Heart right ventricle (tissue), 16 donors: ENCODE measurements around the gene GNRHR. TPM values are rescaled to one million over a fixed set of nuclear protein-coding genes. Genes with fewer than 3 reads are reported as not detected.

Experiments
- ATAC-seq, 8 donors: fragments of 200-7000 bp; cut with Tn5 transposase; one replicate each; pipeline ENCODE4 v1.9.1; 2020; ENCODE audit warnings: mild to moderate bottlenecking in 8 of 8, moderate library complexity in 8 of 8, moderate number of reproducible peaks in 1 of 8
- DNase-seq, 2 donors: peaks; one replicate each; pipeline ENCODE4 v3.0.0-alpha.2; 2020
- H3K27ac ChIP-seq, 10 donors: fragments of 200-600 bp; sonication (generic) in 2 of 10; one replicate each; pipeline versions ENCODE4 v1.5.0 to v1.8.0; 2020 to 2022; ENCODE audit warnings: mild to moderate bottlenecking in 3 of 10
- H3K27me3 ChIP-seq, 7 donors: fragments of 200-600 bp; one replicate each; pipeline ENCODE4 v1.8.0; 2021 to 2022; ENCODE audit warnings: mild to moderate bottlenecking in 2 of 7
- H3K36me3 ChIP-seq, 9 donors: fragments of 200-600 bp; sonication (generic) in 1 of 9; one replicate each; pipeline versions ENCODE4 v1.5.0 to v1.8.0; 2020 to 2022; ENCODE audit warnings: mild to moderate bottlenecking in 2 of 9
- H3K4me1 ChIP-seq, 9 donors: fragments of 200-600 bp; sonication (generic) in 1 of 9; one replicate each; pipeline versions ENCODE4 v1.5.0 to v1.8.0; 2020 to 2022; ENCODE audit warnings: mild to moderate bottlenecking in 4 of 9
- H3K4me3 ChIP-seq, 10 donors: fragments of 200-600 bp; sonication (generic) in 2 of 10; one replicate each; pipeline versions ENCODE4 v1.5.0 to v1.8.0; 2020 to 2022; ENCODE audit warnings: mild to moderate bottlenecking in 7 of 10, moderate library complexity in 2 of 10
- H3K9me3 ChIP-seq, 11 donors: fragments of 200-600 bp in 10 of 11; sonication (generic) in 2 of 11; one replicate each; pipeline versions ENCODE4 v1.5.0 to v1.8.0; 2013 to 2022; ENCODE audit warnings: mild to moderate bottlenecking in 2 of 11, control low read depth in 1 of 11, moderate library complexity in 1 of 11
- WGBS, 2 donors: extraction: QIAGEN DNeasy Blood & Tissue Kit; methylation state at CpG; one replicate each; pipeline ENCODE4 v1.1.7; 2013; ENCODE audit warnings: inconsistent platforms in 1 of 2; 5-methylcytosine and 5-hydroxymethylcytosine counted together
- intact Hi-C, 10 donors: fragments of 100-400 bp; cut with DNase I; formaldehyde crosslinking; loops; one replicate each; pipeline versions ENCODE4 v1.11.1 to v1.14.2; 2022
- polyA plus RNA-seq, 2 donors: library from polyadenylated mRNA; stranded (reverse); fragments of 200-250 nt; gene quantifications; one replicate each; pipeline ENCODE4 v1.2.3, GENCODE V29; 2013
- total RNA-seq, 10 donors: library from RNA; stranded (reverse); fragmentation: NEBNext Ultra II Directional in 3 of 10; extraction: Animal tissue kit (Norgen Biotek cat#: 25700) in 3 of 10; gene quantifications; one replicate each; pipeline versions ENCODE4 v1.2.1 to v1.2.4, GENCODE V29; 2021 to 2023
- TF ChIP-seq, protein P1 (sequence below), 9 donors: fragments of 200-600 bp; sonication (generic) in 2 of 9; IDR thresholded peaks; one replicate each; pipeline versions ENCODE4 v1.5.0 to v1.8.0; 2021 to 2022; ENCODE audit warnings: antibody characterized with exemption in 9 of 9, mild to moderate bottlenecking in 5 of 9, moderate library complexity in 1 of 9
- donor health status: Arrhythmogenic right ventricular cardiomyopathy.
- donor health status: ischemic (EF 13 %, LVEDD 7.1; RV severe dilation, severe dysfunction).
- donor health status: healthy with polysubstance abuse.
- donor health status: DM: no; HTN: yes; CAD: no.
- donor health status: DM: no; HTN: no; CAD: no.
- donor health status: ischemic (EF 25% LVEDD 6.9; RV normal size, moderate dysfunction).
- donor health status: ischemic (EF 25% LVEDD 5.7; RV mildly dilated, moderate dysfunction).
- donor health status: healthy.
- donor health status: DM: yes; HTN: yes; CAD: no.
- donor health status: Ischemic cardiomyopathy.
- donor health status: ischemic (EF 35%, LVEDD 5.7; RV mildly dilated, moderate dysfunction).
- donor health status: nonischemic (EF 11% LVEDD 7.7; RV severe dilation, severe dysfunction).
- donor health status: DM: yes; HTN: yes; CAD: no.
- donor health status: PGD.
- donor health status: ischemic (EF 29% LVEDD 5.4; RV normal size, mild dysfunction).
- donor health status: nonischemic (EF 23%, LVEDD 6.1; RV moderate dilation, normal function).

GNRHR gene
- total and polyA plus RNA-seq, 12 donors, result not detected

DNA sequence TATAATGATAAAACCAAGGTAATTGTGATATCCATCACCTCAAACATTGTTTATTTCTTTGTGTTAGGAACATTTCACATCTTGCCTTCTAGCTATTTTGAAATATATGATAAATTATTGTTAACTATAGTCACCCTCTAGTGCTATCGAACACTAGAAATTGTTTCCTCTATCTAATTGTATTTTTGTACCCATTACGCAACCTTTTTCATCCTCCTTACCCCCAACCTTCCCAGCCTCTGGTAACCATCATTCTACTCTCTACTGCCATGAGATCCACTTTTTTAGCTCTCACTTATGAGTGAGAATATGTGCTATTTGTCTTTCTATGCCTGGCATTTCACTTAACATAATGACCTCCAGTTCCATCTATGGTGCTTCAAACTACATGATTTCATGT is 49.3 kb downstream of the GNRHR start:
- Histone ChIP-seq H3K27ac (no peak overlapping the region), H3K4me3 (no peak overlapping the region), H3K9me3 (peaks cover 0 to 9% (median 0%) of the 10 kb centered on the region in 11 donors), H3K36me3 (peaks cover 0 to 4% (median 0%) of the 10 kb centered on the region in 9 donors), H3K27me3 (no peaks in the 10 kb centered on the region), H3K4me1 (peaks cover 0 to 16% (median 14%) of the 10 kb centered on the region in 9 donors)
- TF ChIP-seq, protein P1, sequence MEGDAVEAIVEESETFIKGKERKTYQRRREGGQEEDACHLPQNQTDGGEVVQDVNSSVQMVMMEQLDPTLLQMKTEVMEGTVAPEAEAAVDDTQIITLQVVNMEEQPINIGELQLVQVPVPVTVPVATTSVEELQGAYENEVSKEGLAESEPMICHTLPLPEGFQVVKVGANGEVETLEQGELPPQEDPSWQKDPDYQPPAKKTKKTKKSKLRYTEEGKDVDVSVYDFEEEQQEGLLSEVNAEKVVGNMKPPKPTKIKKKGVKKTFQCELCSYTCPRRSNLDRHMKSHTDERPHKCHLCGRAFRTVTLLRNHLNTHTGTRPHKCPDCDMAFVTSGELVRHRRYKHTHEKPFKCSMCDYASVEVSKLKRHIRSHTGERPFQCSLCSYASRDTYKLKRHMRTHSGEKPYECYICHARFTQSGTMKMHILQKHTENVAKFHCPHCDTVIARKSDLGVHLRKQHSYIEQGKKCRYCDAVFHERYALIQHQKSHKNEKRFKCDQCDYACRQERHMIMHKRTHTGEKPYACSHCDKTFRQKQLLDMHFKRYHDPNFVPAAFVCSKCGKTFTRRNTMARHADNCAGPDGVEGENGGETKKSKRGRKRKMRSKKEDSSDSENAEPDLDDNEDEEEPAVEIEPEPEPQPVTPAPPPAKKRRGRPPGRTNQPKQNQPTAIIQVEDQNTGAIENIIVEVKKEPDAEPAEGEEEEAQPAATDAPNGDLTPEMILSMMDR (IDR thresholded peaks at IDR 0.05), result no peak
- no peak for ATAC-seq
- intact Hi-C loops, result loop anchor here in 3 of 10 donors (5.0 kb wide), 1 partner anchor 158 kb away; the partner anchor contains the start of gene CENPC (in 3 of the 3)
- DNase-seq, result no peak
- WGBS, 2 donors, result 95 to 99% methylated on average over 2 of the region's 2 CpGs

GRCh38 chr4:67702166-67702565 is 52.0 kb downstream of the GNRHR start:
- DNase-seq, result no peak
- ATAC-seq, result no peak
- Histone ChIP-seq H3K27ac (peak overlapping the region in 3 of 10 donors; percentile 82 to 93 (median 89)), H3K36me3 (peaks cover 0 to 4% (median 0%) of the 10 kb centered on the region in 9 donors), H3K27me3 (no peaks in the 10 kb centered on the region), H3K9me3 (peaks cover 0 to 9% (median 0%) of the 10 kb centered on the region in 11 donors), H3K4me3 (peak overlapping the region in 4 of 10 donors; percentile 80 to 94 (median 87)), H3K4me1 (peaks cover 0 to 24% (median 20%) of the 10 kb centered on the region in 9 donors)
- 99% methylated on average over 2 of the region's 2 CpGs for WGBS, 2 donors
- TF ChIP-seq, protein P1 (IDR thresholded peaks at IDR 0.05), result no peak
- intact Hi-C loops, result loop anchor here in 3 of 10 donors (5.0 kb wide), 1 partner anchor 155 kb away; the partner anchor contains the start of gene CENPC (in 3 of the 3)

- WGBS, 2 donors, result 10 to 11% methylated on average over 4 of the region's 4 CpGs
- ATAC-seq, result peak in 1 of 8 donors; percentile 8
- DNase-seq, result no peak
- Histone ChIP-seq H3K4me3 (peak overlapping the region; percentile 63 to 94 (median 82)), H3K36me3 (peaks cover 0 to 6% (median 0%) of the 10 kb centered on the region in 9 donors), H3K4me1 (peaks cover 0 to 24% (median 20%) of the 10 kb centered on the region in 9 donors), H3K9me3 (peaks cover 0 to 5% (median 0%) of the 10 kb centered on the region in 11 donors), H3K27me3 (no peaks in the 10 kb centered on the region), H3K27ac (peak overlapping the region in 9 of 10 donors; percentile 77 to 93 (median 85))
- TF ChIP-seq, protein P1 (IDR thresholded peaks at IDR 0.05), result no peak
- intact Hi-C loops, result loop anchor here in 4 of 10 donors (2.0 to 5.0 kb wide), 2 partner anchors 154 to 159 kb away; partner anchors contain the start of gene CENPC (in 3 of the 4)
These were observed 52.7 kb downstream of the GNRHR start for GRCh38 chr4:67701517-67701850.

GRCh38 chr4:67700738-67701516 is 53.3 kb downstream of the GNRHR start, which contains the start of gene UBA6:
UBA6 (minus strand) TSS chr4:67701155; CDS start chr4:67701119, 36 bp downstream.
- Histone ChIP-seq H3K27ac (peak within 1 kb of the TSS; percentile 52 to 93 (median 84)), H3K9me3 (no peaks in the 10 kb centered on the region), H3K4me1 (peaks cover 0 to 24% (median 20%) of the 10 kb centered on the region in 9 donors), H3K36me3 (peaks cover 0 to 11% (median 0%) of the 10 kb centered on the region in 9 donors), H3K4me3 (peak within 1 kb of the TSS; percentile 63 to 94 (median 82)), H3K27me3 (no peaks in the 10 kb centered on the region)
- DNase-seq (peak; percentile 95 to 96), ATAC-seq (peak; percentile 100)
- WGBS, 2 donors, result 0% methylated on average over 52 to 57 of the region's 57 CpGs
- TF ChIP-seq, protein P1 (IDR thresholded peaks at IDR 0.05), result peak; percentile 23 to 69 (median 55)
- intact Hi-C loops, result loop anchor here in 4 of 10 donors (2.0 to 5.0 kb wide), 2 partner anchors 154 to 158 kb away; partner anchors contain the start of gene CENPC (in 3 of the 4)
